ENCODE data around the gene BCL6. TPM values are rescaled to one million over a fixed set of nuclear protein-coding genes. Genes with fewer than 3 reads are reported as not detected.

Gene BCL6
- 10.6 and 15.9 TPM in 2 replicates for total RNA-seq

DNA sequence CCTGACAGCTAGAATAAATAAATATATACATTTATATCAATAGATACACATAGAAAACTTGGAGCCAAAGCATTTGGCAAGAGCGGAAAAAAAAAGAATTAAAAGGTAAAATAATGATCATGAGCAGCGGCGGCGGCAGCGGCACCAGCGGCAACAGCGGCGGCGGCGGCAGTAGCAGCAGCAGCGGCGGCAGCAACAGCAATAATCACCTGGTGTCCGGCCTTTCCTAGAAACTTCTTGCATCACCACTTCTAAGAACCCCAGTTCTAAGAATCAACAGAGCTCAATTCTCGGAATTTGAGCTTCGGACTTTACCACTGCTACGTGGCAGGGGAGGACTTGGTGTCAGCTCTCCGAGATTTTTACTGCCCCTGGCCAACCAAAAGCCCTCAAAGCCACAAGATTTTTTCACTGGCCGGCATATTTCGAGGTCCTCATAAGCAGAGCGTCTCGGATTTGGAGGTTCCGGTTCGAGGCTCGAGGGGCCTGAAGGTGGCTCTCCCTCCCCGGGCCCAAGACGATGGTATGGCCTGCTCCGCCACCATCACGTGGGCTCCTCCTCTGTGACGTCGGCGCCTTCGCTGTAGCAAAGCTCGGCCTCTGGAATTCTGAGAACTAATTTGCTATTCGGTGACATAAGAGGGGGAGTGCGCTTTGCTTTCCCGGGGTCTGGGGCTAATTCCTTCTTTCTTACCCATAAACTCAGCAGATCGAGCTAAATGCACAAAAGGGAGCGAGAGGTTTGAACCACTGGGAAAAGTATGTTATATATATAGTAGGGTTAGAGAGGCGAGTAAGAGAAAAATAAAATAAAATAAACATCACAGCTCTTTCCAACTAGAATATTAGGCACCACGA lies at the start of gene BCL6:
Gene BCL6 (minus strand): TSS at position 268 of the 858 bp plus-strand sequence. CDS start 11,775 bp downstream, outside the sequence.

DNA sequence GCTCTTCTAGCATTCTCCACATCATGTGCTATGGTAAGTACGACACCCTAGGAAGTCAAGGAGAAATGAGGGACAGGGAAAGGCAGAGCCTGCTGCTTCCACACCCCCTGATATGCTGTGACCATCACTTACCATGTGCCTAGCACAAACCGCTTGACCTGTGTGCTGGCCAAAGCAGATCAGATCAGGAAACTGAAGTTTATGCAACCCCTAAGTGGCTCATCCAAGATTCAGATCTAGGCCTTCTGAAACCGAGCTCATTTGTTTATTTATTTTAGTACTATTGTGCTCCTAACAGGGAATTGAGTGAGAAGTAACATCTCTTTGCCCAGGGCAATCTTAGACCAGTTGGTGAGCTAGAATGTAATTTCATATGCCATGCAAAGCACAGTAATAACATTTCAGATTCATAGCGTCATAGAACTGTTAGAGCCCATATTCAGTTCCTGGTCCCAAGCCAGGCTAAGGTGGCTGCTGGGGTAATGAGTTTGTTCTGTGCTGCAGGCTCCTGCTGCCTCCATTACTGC lies 42.7 kb downstream of the BCL6 start, which contains the start of gene RTP2:
Gene RTP2 (minus strand): TSS at position 51 of the 527 bp plus-strand sequence. CDS start 429 bp downstream, outside the sequence.

Other genes with a start within 250 kb of the BCL6 start
- not detected in 2 replicates for gene SST, start 75.1 kb downstream of the BCL6 start, total RNA-seq
- not detected in 2 replicates for gene RTP2, start 42.9 kb downstream of the BCL6 start, total RNA-seq

All from bronchial smooth muscle cell (primary cell).